PFSK-1 (cell line): Measurements from ENCODE around the gene ZNF646.

Source experiments
- FOXP2 ChIP-seq: optimal IDR thresholded peaks from 2 replicates; pipeline ENCODE3; 2011; ENCODE audit warnings: borderline replicate concordance, control low read depth, inconsistent platforms; ENCODE audit not compliant: insufficient read depth; ENCODE audit errors: extremely low read length, extremely low read depth
- POLR2AphosphoS5 ChIP-seq: IDR thresholded peaks from 2 replicates; pipeline ENCODE4 v1.6.1; 2012; ENCODE audit warnings: low read depth, mild to moderate bottlenecking, control low read depth, low read length, moderate library complexity
- SIN3A ChIP-seq: IDR thresholded peaks from 2 replicates; pipeline ENCODE4 v1.6.1; 2012; ENCODE audit warnings: mild to moderate bottlenecking, low read length, moderate library complexity, borderline replicate concordance; ENCODE audit not compliant: insufficient read depth
- TAF1 ChIP-seq: IDR thresholded peaks from 2 replicates; pipeline ENCODE4 v1.6.1; 2012; ENCODE audit warnings: low read length, control low read depth, borderline replicate concordance; ENCODE audit not compliant: insufficient read depth
- TF ChIP-seq, protein P1 (sequence below), 2 experiments: IDR thresholded peaks; 2 replicates each; pipeline versions ENCODE4 v1.6.1 to v1.8.0; 2011 to 2012; ENCODE audit warnings: low read depth in 2 of 2, low read length in 2 of 2, control low read depth in 1 of 2, inconsistent platforms in 1 of 2, mild to moderate bottlenecking in 1 of 2, moderate library complexity in 1 of 2; ENCODE audit not compliant: insufficient read depth in 1 of 2

ZNF646 gene

DNA sequence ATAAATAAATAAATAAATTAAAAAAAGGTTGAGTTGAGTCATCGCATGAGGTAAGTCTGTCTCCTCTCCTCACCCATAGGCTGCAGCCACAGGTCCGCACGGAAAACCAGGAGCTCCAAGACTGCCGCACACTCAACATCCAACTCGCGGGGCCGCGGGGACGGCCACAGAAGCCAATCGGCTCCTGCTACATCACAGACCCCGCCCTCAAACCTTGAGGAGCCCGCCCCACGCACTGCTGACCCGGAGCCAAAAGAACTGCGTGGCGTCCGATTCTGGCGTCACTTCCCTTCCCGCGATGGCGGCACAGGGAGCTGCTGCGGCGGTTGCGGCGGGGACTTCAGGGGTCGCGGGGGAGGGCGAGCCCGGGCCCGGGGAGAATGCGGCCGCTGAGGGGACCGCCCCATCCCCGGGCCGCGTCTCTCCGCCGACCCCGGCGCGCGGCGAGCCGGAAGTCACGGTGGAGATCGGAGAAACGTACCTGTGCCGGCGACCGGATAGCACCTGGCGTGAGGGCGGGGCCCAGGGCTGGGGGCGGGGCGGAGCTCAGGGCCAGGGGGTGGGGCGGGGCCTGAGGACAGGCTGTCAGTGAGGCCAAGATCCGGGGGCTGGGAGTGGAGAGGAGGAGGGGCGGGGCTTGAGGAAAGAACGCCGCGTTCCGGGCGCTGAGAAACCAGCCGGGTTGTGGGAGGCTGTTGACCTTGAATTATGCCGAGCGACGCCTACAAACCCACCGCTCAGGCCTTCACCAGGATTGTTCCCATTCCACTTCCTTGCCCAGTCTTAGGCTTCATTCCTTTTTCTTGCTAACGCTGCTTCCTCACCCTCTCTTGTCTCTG lies 43.4 kb downstream of the ZNF646 start, which contains the start of gene KAT8:
KAT8 (plus strand) TSS at position 281 of the 839 bp plus-strand sequence; CDS start at position 299, 18 bp downstream.
- TF ChIP-seq TAF1 (peak; percentile 95), POLR2AphosphoS5 (peak; percentile 75)
- TF ChIP-seq, protein P1, sequence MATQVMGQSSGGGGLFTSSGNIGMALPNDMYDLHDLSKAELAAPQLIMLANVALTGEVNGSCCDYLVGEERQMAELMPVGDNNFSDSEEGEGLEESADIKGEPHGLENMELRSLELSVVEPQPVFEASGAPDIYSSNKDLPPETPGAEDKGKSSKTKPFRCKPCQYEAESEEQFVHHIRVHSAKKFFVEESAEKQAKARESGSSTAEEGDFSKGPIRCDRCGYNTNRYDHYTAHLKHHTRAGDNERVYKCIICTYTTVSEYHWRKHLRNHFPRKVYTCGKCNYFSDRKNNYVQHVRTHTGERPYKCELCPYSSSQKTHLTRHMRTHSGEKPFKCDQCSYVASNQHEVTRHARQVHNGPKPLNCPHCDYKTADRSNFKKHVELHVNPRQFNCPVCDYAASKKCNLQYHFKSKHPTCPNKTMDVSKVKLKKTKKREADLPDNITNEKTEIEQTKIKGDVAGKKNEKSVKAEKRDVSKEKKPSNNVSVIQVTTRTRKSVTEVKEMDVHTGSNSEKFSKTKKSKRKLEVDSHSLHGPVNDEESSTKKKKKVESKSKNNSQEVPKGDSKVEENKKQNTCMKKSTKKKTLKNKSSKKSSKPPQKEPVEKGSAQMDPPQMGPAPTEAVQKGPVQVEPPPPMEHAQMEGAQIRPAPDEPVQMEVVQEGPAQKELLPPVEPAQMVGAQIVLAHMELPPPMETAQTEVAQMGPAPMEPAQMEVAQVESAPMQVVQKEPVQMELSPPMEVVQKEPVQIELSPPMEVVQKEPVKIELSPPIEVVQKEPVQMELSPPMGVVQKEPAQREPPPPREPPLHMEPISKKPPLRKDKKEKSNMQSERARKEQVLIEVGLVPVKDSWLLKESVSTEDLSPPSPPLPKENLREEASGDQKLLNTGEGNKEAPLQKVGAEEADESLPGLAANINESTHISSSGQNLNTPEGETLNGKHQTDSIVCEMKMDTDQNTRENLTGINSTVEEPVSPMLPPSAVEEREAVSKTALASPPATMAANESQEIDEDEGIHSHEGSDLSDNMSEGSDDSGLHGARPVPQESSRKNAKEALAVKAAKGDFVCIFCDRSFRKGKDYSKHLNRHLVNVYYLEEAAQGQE (IDR thresholded peaks at IDR 0.05; ENCODE audit: insufficient read depth in 1 of 2, low read depth in 2 of 2, low read length in 2 of 2) = no peak

DNA sequence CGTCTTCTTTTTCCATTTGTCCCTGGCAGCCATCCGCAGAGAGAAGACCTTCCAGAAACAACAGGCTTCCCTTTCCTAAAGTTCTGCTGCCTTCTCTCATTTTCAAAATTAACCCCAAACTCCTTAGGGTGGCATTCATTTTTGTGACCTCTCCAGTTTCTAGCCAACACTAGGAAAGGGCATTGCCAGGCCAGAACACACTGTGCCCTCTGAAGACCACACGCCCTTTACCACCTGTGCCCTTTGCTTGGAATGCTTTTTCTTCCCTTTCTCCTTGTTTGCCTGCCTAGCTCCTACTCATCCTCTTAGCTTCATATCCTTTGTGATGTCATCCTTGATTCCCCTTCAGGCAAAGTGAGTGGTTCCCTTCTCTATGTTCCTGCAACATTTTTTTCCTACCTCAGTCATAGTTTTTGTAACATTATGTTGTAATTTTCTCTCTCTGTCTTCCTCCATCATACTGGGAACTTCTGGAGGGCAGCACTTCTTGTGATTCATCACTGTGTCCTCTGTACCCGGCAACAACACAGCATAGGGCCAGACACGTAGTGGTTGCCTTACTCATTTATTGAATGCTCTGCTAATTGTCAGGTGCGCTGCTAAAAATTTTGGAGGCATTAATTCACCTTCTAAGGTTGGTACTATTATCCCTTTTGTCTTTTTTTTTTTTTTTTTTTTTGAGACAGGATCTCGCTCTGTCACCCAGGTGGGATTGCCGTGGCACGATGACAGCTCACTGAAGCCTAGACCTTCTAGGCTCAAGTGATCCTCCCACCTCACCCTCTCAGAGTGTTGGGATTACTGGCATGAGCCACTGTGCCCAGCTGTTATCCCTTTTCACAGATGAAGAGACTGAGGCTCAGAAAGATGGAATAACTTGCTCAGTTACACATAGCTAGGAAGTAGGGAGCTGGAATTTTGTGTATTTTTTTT lies 44.3 kb downstream of the ZNF646 start:
- TF ChIP-seq POLR2AphosphoS5 (no peak), SIN3A (no peak), FOXP2 (no peak), TAF1 (no peak)
- TF ChIP-seq, protein P1 (IDR thresholded peaks at IDR 0.05; ENCODE audit: insufficient read depth in 1 of 2, low read depth in 2 of 2, low read length in 2 of 2) = no peak

- no peak for TF ChIP-seq TAF1
- TF ChIP-seq FOXP2 = no peak
- no peak for TF ChIP-seq SIN3A
- TF ChIP-seq, protein P1 (IDR thresholded peaks at IDR 0.05; ENCODE audit: insufficient read depth in 1 of 2, low read depth in 2 of 2, low read length in 2 of 2) = no peak
- no peak for TF ChIP-seq POLR2AphosphoS5
Measured at GRCh38 chr16:31120129-31120528, 45.9 kb downstream of the ZNF646 start.

DNA sequence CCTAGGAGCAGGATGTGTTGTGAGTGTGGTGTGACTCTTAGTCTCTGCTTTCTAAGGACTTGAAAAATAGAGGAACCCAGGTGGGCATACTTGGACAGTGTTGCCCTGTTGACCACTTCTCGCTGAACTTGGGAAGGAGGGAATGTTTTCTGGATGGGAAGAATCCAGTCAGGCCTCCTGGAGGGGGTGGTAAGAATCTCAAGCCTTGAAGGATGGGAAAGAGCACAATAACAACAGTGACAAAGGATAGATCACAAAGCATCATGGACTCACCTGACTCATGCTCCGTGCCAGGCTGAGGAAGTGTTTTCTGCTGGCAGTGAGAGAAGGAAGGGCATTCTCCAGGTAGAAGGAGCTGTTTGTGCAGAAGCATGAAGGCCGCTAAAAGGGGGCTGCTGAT lies 51.6 kb downstream of the ZNF646 start:
- TF ChIP-seq SIN3A (no peak), POLR2AphosphoS5 (no peak), TAF1 (no peak), FOXP2 (no peak)
- TF ChIP-seq, protein P1 (IDR thresholded peaks at IDR 0.05; ENCODE audit: insufficient read depth in 1 of 2, low read depth in 2 of 2, low read length in 2 of 2) = no peak
